HCT116 (cell line): Measurements from ENCODE around the gene CIITA. TPM values are rescaled to one million over a fixed set of nuclear protein-coding genes. Genes with fewer than 3 reads are reported as not detected.

Source experiments
- ATAC-seq: fragments of 200-7000 bp; cut with Tn5 transposase; 2 replicates; pipeline ENCODE4 v1.9.1; 2020; ENCODE audit warnings: mild to moderate bottlenecking, moderate library complexity
- BruUV-seq: library from RNA; stranded (reverse); fragments of 400-500 nt; replicated peaks from 2 replicates; lab custom pipeline; 2021; lab: Mats Ljungman, UMichigan
- CTCF ChIA-PET: fragments of 300-600 bp; sonication (Branson Sonifier 250); formaldehyde crosslinking; loops from one replicate; lab custom pipeline; 2021; ENCODE audit warnings: antibody characterized with exemption; lab: Charles Lee
- POLR2A ChIA-PET: fragments of 300-600, 350-600 bp; sonication (Branson Sonifier 250); formaldehyde crosslinking; loops from one replicate; lab custom pipeline; 2021; ENCODE audit warnings: antibody characterized with exemption; lab: Charles Lee
- RAD21 ChIA-PET, 2 experiments: fragments of 300-600 bp; sonication (Branson Sonifier 250); formaldehyde crosslinking; loops; one replicate each; lab custom pipeline; 2023; ENCODE audit warnings: low total read pairs in 2 of 2; ENCODE audit not compliant: uncharacterized antibody in 2 of 2, unreplicated experiment in 2 of 2, low non-redundant PET in 1 of 2; lab: Charles Lee
- DNase-seq: peaks from one replicate; pipeline ENCODE4 v3.0.0-alpha.2; 2010; ENCODE audit warnings: low read depth, low spot score
- H2AFZ ChIP-seq: fragments of 200-600 bp; shearing (Covaris generic), sonication (generic); 2 replicates; pipeline ENCODE4 v1.6.1; 2017; ENCODE audit warnings: low read depth, mixed run types, mixed read lengths, antibody characterized with exemption, low read length; ENCODE audit not compliant: poor library complexity, severe bottlenecking
- H3K27ac ChIP-seq: 2 replicates; pipeline ENCODE4 v1.5.1; 2012; ENCODE audit warnings: low read depth, low read length
- H3K27me3 ChIP-seq: fragments of 200-600 bp; sonication (generic); 2 replicates; pipeline ENCODE4 v1.6.1; 2016; ENCODE audit warnings: mixed run types, low read length, mixed read lengths; ENCODE audit not compliant: insufficient read depth
- H3K36me3 ChIP-seq, 2 experiments: fragments of 200-500 bp in 1 of 2; fragments of 200-600 bp in 1 of 2; sonication (Bioruptor generic) in 1 of 2; sonication (generic) in 1 of 2; 2 replicates each; pipeline versions ENCODE4 v1.5.1 to v1.6.1; 2014 to 2016; ENCODE audit warnings: low read length in 2 of 2, inconsistent platforms in 1 of 2, mixed read lengths in 1 of 2, mixed run types in 1 of 2; ENCODE audit not compliant: insufficient read depth in 2 of 2, control insufficient read depth in 1 of 2
- H3K4me1 ChIP-seq, 2 experiments: fragments of 200-600 bp in 1 of 2; sonication (generic) in 1 of 2; 2 replicates each; pipeline versions ENCODE4 v1.5.1 to v1.6.1; 2012 to 2017; ENCODE audit warnings: low read length in 2 of 2, inconsistent platforms in 1 of 2, mild to moderate bottlenecking in 1 of 2, mixed read lengths in 1 of 2, mixed run types in 1 of 2, moderate library complexity in 1 of 2; ENCODE audit not compliant: insufficient read depth in 2 of 2, control insufficient read depth in 1 of 2
- H3K4me2 ChIP-seq: fragments of 200-600 bp; sonication (generic); 2 replicates; pipeline ENCODE4 v1.6.1; 2017; ENCODE audit warnings: mixed run types, low read length, mixed read lengths
- H3K4me3 ChIP-seq, 2 experiments: fragments of 200-600 bp in 1 of 2; sonication (generic) in 1 of 2; replicated peaks in 1 of 2; 2 replicates each; pipeline ENCODE4 v1.5.1; 2011 to 2016; ENCODE audit warnings: low read length in 2 of 2, control low read depth in 1 of 2, low read depth in 1 of 2, mild to moderate bottlenecking in 1 of 2, mixed read lengths in 1 of 2, mixed run types in 1 of 2
- H3K79me2 ChIP-seq: fragments of 200-600 bp; sonication (generic); 2 replicates; pipeline ENCODE4 v1.6.1; 2017; ENCODE audit warnings: mild to moderate bottlenecking, mixed run types, low read length, moderate library complexity, mixed read lengths; ENCODE audit not compliant: insufficient read depth
- H3K9ac ChIP-seq: fragments of 200-600 bp; sonication (generic); 2 replicates; pipeline ENCODE4 v1.6.1; 2016; ENCODE audit warnings: low read length, mixed read lengths
- H3K9me2 ChIP-seq: fragments of 200-600 bp; sonication (generic), shearing (Covaris generic); 2 replicates; pipeline ENCODE4 v1.6.1; 2017; ENCODE audit warnings: mixed run types, mild to moderate bottlenecking, moderate library complexity; ENCODE audit not compliant: insufficient read depth
- H3K9me3 ChIP-seq, 2 experiments: fragments of 200-500 bp in 1 of 2; fragments of 200-600 bp in 1 of 2; sonication (Bioruptor generic) in 1 of 2; sonication (generic) in 1 of 2; 2 replicates each; pipeline ENCODE4 v1.6.1; 2014 to 2017; ENCODE audit warnings: low read length in 2 of 2, mixed read lengths in 2 of 2, inconsistent platforms in 1 of 2, low read depth in 1 of 2, mild to moderate bottlenecking in 1 of 2, mixed run types in 1 of 2, moderate library complexity in 1 of 2; ENCODE audit not compliant: control insufficient read depth in 1 of 2, insufficient read depth in 1 of 2
- H4K20me1 ChIP-seq: fragments of 200-600 bp; sonication (generic), shearing (Covaris generic); 2 replicates; pipeline ENCODE4 v1.6.1; 2017; ENCODE audit warnings: mixed run types, mild to moderate bottlenecking, moderate library complexity; ENCODE audit not compliant: insufficient read depth
- CEBPB ChIP-seq: IDR thresholded peaks from 2 replicates; pipeline ENCODE4 v1.6.1; 2012; ENCODE audit warnings: low read depth
- CTCF ChIP-seq, 3 experiments: fragments of 200-600 bp in 1 of 3; sonication (generic) in 1 of 3; IDR thresholded peaks in 2 of 3; conservative IDR thresholded peaks in 1 of 3; 2 replicates each; pipeline ENCODE4 v1.5.1; 2012 to 2017; ENCODE audit warnings: low read depth in 2 of 3, low read length in 2 of 3, antibody characterized with exemption in 1 of 3, borderline replicate concordance in 1 of 3, control low read depth in 1 of 3, mild to moderate bottlenecking in 1 of 3, mixed read lengths in 1 of 3, mixed run types in 1 of 3, moderate library complexity in 1 of 3; ENCODE audit not compliant: insufficient read depth in 1 of 3
- EGR1 ChIP-seq: IDR thresholded peaks from 2 replicates; pipeline ENCODE4 v1.6.1; 2012; ENCODE audit warnings: low read depth
- EZH2 ChIP-seq: fragments of 200-600 bp; sonication (generic); IDR thresholded peaks from 2 replicates; pipeline ENCODE4 v1.6.1; 2017; ENCODE audit warnings: antibody characterized with exemption, mixed run types
- FOSL1 ChIP-seq: IDR thresholded peaks from 2 replicates; pipeline ENCODE4 v1.6.1; 2012; ENCODE audit warnings: low read depth
- JUND ChIP-seq: IDR thresholded peaks from 2 replicates; pipeline ENCODE4 v1.6.1; 2012
- RAD21 ChIP-seq: IDR thresholded peaks from 2 replicates; pipeline ENCODE4 v1.6.1; 2012; ENCODE audit warnings: low read depth, mild to moderate bottlenecking
- REST ChIP-seq: IDR thresholded peaks from 2 replicates; pipeline ENCODE4 v1.6.1; 2012; ENCODE audit warnings: low read depth
- TCF7L2 ChIP-seq: IDR thresholded peaks from 2 replicates; pipeline ENCODE4 v1.7.0; 2011; ENCODE audit warnings: borderline replicate concordance, inconsistent platforms; ENCODE audit not compliant: insufficient read depth, insufficient read length; ENCODE audit errors: extremely low read depth
- YY1 ChIP-seq: IDR thresholded peaks from 2 replicates; pipeline ENCODE4 v1.6.1; 2011; ENCODE audit warnings: low read length, low read depth, moderate library complexity, mild to moderate bottlenecking; ENCODE audit not compliant: insufficient replicate concordance; ENCODE audit errors: extremely low read depth
- ZBTB33 ChIP-seq: IDR thresholded peaks from 2 replicates; pipeline ENCODE4 v1.6.1; 2011; ENCODE audit warnings: mild to moderate bottlenecking, low read length, moderate library complexity; ENCODE audit not compliant: insufficient replicate concordance; ENCODE audit errors: extremely low read depth
- intact Hi-C: fragments of 100-400 bp; cut with micrococcal nuclease; formaldehyde crosslinking; loops from 2 replicates; pipeline ENCODE4 v1.10.0; 2022
- total RNA-seq: library from RNA; stranded (reverse); gene quantifications from one replicate; pipeline ENCODE4 v1.2.1, GENCODE V29; 2021; ENCODE audit not compliant: unreplicated experiment

The CIITA gene
- total RNA-seq, 1 experiment from 2014 or later: 0.25 TPM

DNA sequence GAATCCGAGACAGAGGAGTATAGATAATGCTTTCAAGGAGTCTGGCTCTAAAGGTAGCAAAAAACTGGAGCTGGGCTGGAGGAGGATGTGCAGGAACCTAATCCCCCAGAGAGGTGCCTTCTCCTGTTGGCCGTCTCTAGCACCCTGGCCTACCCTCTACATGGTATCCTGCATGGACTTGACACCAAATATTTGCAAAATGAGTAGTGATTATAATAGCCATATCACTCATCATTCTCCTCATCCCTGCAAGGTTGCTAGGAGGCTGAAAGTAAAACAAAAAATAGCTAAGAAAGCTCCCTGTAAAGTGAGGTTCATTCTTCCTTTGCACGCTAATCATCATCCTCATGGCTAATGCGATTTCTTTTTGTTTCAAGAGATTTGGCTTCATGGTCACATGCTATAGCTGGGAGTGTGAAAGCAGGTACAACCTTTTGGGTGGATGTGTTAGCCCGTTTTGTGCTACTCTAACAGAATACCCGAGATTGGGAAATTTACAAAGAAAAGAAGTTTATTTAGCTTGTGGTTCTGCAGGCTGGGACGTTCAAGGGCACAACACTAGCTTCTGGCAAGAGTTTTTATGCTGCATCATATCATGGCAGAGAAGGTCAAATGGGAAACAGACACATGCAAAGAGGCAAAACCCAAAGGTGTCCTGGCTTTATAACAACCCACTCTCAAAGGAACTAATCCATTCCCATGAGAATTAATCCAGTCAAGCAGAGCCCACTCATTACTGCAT is 27.1 kb upstream of the CIITA start:
- no peak for ATAC-seq
- ChIA-PET CTCF (no interaction called here), RAD21 (no interaction called here), POLR2A (no interaction called here)
- Histone ChIP-seq H3K4me2 (no peak overlapping the region), H3K79me2 (no peaks in the 10 kb centered on the region), H3K4me1 (no peaks in the 10 kb centered on the region), H3K27ac (no peak overlapping the region), H3K9ac (no peak overlapping the region), H3K36me3 (no peaks in the 10 kb centered on the region), H3K9me3 (no peaks in the 10 kb centered on the region), H3K4me3 (no peak overlapping the region), H2AFZ (no peak overlapping the region), H3K27me3 (peaks cover 3% of the 10 kb centered on the region), H4K20me1 (no peaks in the 10 kb centered on the region), H3K9me2 (no peaks in the 10 kb centered on the region)
- intact Hi-C loops: no loop called here
- no peak for DNase-seq
- TF ChIP-seq CEBPB (no peak), ZBTB33 (no peak)
- no TSS peak for BruUV-seq

- Histone ChIP-seq H3K79me2 (no peaks in the 10 kb centered on the region), H3K4me3 (no peak overlapping the region), H3K36me3 (no peaks in the 10 kb centered on the region), H3K27ac (no peak overlapping the region), H3K9me2 (no peaks in the 10 kb centered on the region), H2AFZ (no peak overlapping the region), H3K9ac (no peak overlapping the region), H3K4me1 (no peaks in the 10 kb centered on the region), H3K9me3 (no peaks in the 10 kb centered on the region), H3K27me3 (peaks cover 3% of the 10 kb centered on the region), H3K4me2 (no peak overlapping the region), H4K20me1 (no peaks in the 10 kb centered on the region)
- no TSS peak for BruUV-seq
- ChIA-PET CTCF (no interaction called here), POLR2A (no interaction called here), RAD21 (no interaction called here)
- DNase-seq (no peak), ATAC-seq (no peak)
- intact Hi-C loops: no loop called here
- TF ChIP-seq EGR1 (no peak), CTCF (IDR thresholded peaks at IDR 0.05 in 2 of 3, conservative IDR thresholded peaks at IDR 0.05 in 1 of 3; ENCODE audit: borderline replicate concordance in 1 of 3, insufficient read depth in 1 of 3, low read depth in 2 of 3, low read length in 2 of 3) (no peak), JUND (no peak), TCF7L2 (no peak), RAD21 (no peak), FOSL1 (no peak), EZH2 (no peak), REST (no peak), YY1 (no peak)
Observed at GRCh38 chr16:10850478-10850850, 26.5 kb upstream of the CIITA start.
